Esophagus squamous epithelium (tissue), 5 donors: Measurements from ENCODE around the gene PDGFC. TPM values are rescaled to one million over a fixed set of nuclear protein-coding genes. Genes with fewer than 3 reads are reported as not detected.

Experiments
- DNase-seq: peaks from one replicate; lab custom pipeline; 2025; lab: John Stamatoyannopoulos, UW
- H3K27ac ChIP-seq, 4 donors: fragments of 200-600 bp; sonication (generic); one replicate each; pipeline ENCODE4 v1.5.1; 2016 to 2019; ENCODE audit warnings: mild to moderate bottlenecking in 1 of 4
- H3K27me3 ChIP-seq, 4 donors: fragments of 200-600 bp; sonication (generic); 1 replicate in 3 of 4; 2 replicates in 1 of 4; pipeline versions ENCODE4 v1.5.1 to v1.6.0; 2017 to 2021; ENCODE audit warnings: antibody characterized with exemption in 1 of 4
- H3K36me3 ChIP-seq, 3 donors: fragments of 200-600 bp; sonication (generic); one replicate each; pipeline ENCODE4 v1.5.1; 2016 to 2019
- H3K4me1 ChIP-seq, 3 donors: fragments of 200-600 bp; sonication (generic); one replicate each; pipeline ENCODE4 v1.5.1; 2017 to 2019
- H3K4me3 ChIP-seq, 4 donors: fragments of 200-600 bp; sonication (generic); 1 replicate in 3 of 4; 2 replicates in 1 of 4; pipeline ENCODE4 v1.5.1; 2016 to 2019; ENCODE audit warnings: mild to moderate bottlenecking in 2 of 4, moderate library complexity in 1 of 4
- H3K9me3 ChIP-seq, 3 donors: fragments of 200-600 bp; sonication (generic); one replicate each; pipeline ENCODE4 v1.5.1; 2016 to 2019
- CTCF ChIP-seq, 6 experiments: fragments of 450-650 bp in 4 of 6; fragments of 200-600 bp in 2 of 6; sonication (generic) in 2 of 6; IDR thresholded peaks; one replicate each; pipeline ENCODE4 v1.5.1; 2016 to 2019; ENCODE audit warnings: antibody characterized with exemption in 6 of 6, mild to moderate bottlenecking in 4 of 6, moderate library complexity in 4 of 6
- POLR2A ChIP-seq, 4 donors: fragments of 450-650 bp; IDR thresholded peaks; one replicate each; pipeline ENCODE4 v1.6.1; 2017; ENCODE audit warnings: antibody characterized with exemption in 4 of 4, mild to moderate bottlenecking in 4 of 4, moderate library complexity in 3 of 4
- WGBS, 2 donors: methylation state at CpG; one replicate each; pipeline ENCODE4 v1.1.5; 2018; 5-methylcytosine and 5-hydroxymethylcytosine counted together
- intact Hi-C: fragments of 100-400 bp; cut with DNase I; formaldehyde crosslinking; loops from one replicate; pipeline ENCODE4 v1.15.0; 2022
- total RNA-seq, 4 donors: library from RNA; depleted of rRNA; stranded (reverse); fragments of >200 nt; gene quantifications; one replicate each; pipeline ENCODE4 v1.1.0, GENCODE V29; 2016
- donor health status: DM: yes; HTN: yes; CAD: no.

The PDGFC gene
- total RNA-seq, 4 donors from 2014 or later: 2.9 to 22.1 (median 7.7) TPM

GRCh38 chr4:156738766-156739165, 232.8 kb downstream of the PDGFC start:
- TF ChIP-seq POLR2A (IDR thresholded peaks at IDR 0.05): no peak
- no peak for TF ChIP-seq CTCF (IDR thresholded peaks at IDR 0.05)
- Histone ChIP-seq H3K27me3 (no peaks in the 10 kb centered on the region), H3K36me3 (no peaks in the 10 kb centered on the region), H3K9me3 (peaks cover 0 to under 1% (median 0%) of the 10 kb centered on the region in 3 donors), H3K4me3 (no peak overlapping the region), H3K27ac (no peak overlapping the region), H3K4me1 (no peaks in the 10 kb centered on the region)
- 82 to 88% methylated on average over 2 of the region's 2 CpGs for WGBS, 2 donors
- no peak for DNase-seq
- intact Hi-C loops: no loop called here

DNA sequence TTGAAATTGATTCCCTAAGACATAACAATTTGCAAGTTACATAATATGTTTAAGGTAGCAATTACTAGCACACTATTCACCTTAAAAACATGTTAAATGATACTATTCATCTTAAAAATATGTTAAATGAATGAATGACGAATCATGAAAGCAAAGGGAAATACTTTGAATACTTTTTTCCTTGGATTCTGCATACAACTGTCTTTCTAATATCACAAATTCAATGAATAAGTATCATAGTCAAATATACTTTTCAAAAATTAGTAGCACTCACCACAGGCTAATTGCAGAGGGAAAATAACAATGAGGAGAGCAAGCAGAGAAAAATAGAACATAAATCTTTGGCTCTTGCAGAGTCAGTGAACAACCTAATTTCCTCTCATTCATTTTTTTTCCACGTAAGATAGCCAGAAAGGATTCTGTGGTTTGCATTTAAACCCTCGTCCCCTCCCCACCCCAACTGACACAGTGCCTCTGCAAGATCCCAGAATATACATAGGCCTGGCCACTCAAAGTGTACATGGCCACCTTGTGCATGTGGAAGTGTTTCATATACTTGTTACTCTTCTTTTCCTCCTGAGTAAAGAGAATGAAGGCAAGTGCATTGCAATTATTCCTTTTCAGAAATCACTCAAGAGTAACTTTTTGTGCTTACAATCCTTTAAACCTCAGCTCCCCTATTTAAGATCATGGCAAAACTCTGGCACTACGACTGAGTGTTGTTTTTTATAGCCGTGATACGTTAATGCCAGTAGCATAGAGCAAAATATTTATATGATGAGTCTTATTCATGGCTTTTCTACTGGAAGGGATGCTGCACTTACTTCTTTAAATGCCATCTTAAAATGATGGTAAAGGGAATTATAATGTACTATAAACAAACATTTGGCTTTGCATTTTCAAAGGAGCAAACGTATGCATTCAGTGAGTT, 236.4 kb downstream of the PDGFC start:
- intact Hi-C loops: no loop called here
- H3K36me3 ChIP-seq: no peaks in the 10 kb centered on the region
- H3K27ac ChIP-seq: no peak overlapping the region
- H3K9me3 ChIP-seq: peaks cover 0 to 26% (median 14%) of the 10 kb centered on the region in 3 donors
- DNase-seq: no peak
- H3K27me3 ChIP-seq: no peaks in the 10 kb centered on the region
- H3K4me1 ChIP-seq: no peaks in the 10 kb centered on the region
- no peak for TF ChIP-seq CTCF (IDR thresholded peaks at IDR 0.05)
- no peak for TF ChIP-seq POLR2A (IDR thresholded peaks at IDR 0.05)
- WGBS, 2 donors: 49 to 55% methylated on average over 7 of the region's 7 CpGs
- H3K4me3 ChIP-seq: no peak overlapping the region

- Histone ChIP-seq H3K4me1 (no peaks in the 10 kb centered on the region), H3K27me3 (no peaks in the 10 kb centered on the region), H3K36me3 (no peaks in the 10 kb centered on the region), H3K9me3 (peaks cover 0 to 26% (median 14%) of the 10 kb centered on the region in 3 donors), H3K4me3 (no peak overlapping the region), H3K27ac (no peak overlapping the region)
- intact Hi-C loops: no loop called here
- DNase-seq: no peak
- no peak for TF ChIP-seq POLR2A (IDR thresholded peaks at IDR 0.05)
- TF ChIP-seq CTCF (IDR thresholded peaks at IDR 0.05): no peak
- whole genome bisulfite sequencing, 2 donors: 67 to 86% methylated on average over 1 of the region's 1 CpG
These were observed 238.0 kb downstream of the PDGFC start for GRCh38 chr4:156733582-156733981.

DNA sequence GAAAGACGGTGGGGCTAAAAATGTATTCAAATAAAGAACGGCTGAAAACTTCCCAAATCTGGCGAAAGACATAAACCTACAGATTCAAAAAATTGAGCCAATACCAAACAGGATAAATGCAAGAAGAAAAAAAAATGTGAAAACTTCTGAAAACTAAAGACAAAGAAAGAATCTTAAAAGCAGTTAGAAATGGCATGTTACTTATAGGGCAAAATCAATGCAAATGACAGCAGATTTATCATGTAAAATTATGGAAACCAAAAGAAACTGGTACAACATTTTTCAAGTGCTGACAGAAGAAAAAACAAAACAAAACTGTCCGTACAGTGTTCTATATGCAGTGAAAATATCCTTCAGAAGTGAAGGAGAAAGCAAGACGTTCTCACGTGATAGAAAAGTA, 239.0 kb downstream of the PDGFC start:
- Histone ChIP-seq H3K4me3 (no peak overlapping the region), H3K4me1 (no peaks in the 10 kb centered on the region), H3K27ac (no peak overlapping the region), H3K36me3 (no peaks in the 10 kb centered on the region), H3K27me3 (no peaks in the 10 kb centered on the region), H3K9me3 (peaks cover 0 to 26% (median 14%) of the 10 kb centered on the region in 3 donors)
- no peak for DNase-seq
- TF ChIP-seq CTCF (IDR thresholded peaks at IDR 0.05): no peak
- TF ChIP-seq POLR2A (IDR thresholded peaks at IDR 0.05): no peak
- 92 to 93% methylated on average over 6 of the region's 6 CpGs for WGBS, 2 donors
- intact Hi-C loops: no loop called here

DNA sequence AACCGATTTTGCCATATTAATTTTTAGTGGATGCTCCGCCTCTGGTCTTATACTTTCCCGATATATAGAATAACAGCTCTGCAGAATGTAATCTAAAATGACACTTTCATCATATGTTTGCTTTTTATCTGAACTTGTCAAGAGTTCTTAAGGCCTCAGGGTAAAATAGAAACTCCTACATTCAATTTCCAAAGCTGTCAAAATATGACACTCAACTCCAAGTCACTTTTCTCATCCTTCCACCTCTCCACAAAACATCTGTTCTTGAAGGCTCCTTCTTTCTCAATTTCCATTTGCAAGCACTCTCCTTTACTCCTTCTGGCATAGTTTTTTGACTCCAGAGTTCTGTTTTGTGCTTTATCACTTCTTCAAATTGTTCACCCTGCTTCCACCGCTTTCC, 242.2 kb downstream of the PDGFC start:
- 84 to 87% methylated on average over 4 of the region's 4 CpGs for WGBS, 2 donors
- TF ChIP-seq POLR2A (IDR thresholded peaks at IDR 0.05) (no peak), CTCF (IDR thresholded peaks at IDR 0.05) (no peak)
- intact Hi-C loops: no loop called here

More for the DNA sequence above, 242.2 kb downstream of the PDGFC start:
- DNase-seq: no peak
- H3K27ac ChIP-seq: no peak overlapping the region
- no peaks in the 10 kb centered on the region for H3K36me3 ChIP-seq
- no peak overlapping the region for H3K4me3 ChIP-seq
- no peaks in the 10 kb centered on the region for H3K4me1 ChIP-seq
- H3K27me3 ChIP-seq: no peaks in the 10 kb centered on the region
- H3K9me3 ChIP-seq: peaks cover 0 to 26% (median 14%) of the 10 kb centered on the region in 3 donors
